DMS53 treated with DMSO at 0.1 percent for 48 hours (cell line): ENCODE measurements around the gene GPAM.
A peak's percentile ranks its signal among the peaks of the same experiment; 100 is the strongest.
"Not testable (repeated sequence)": the region's sequence is repeated elsewhere in the genome, so short reads cannot be mapped to it uniquely, and the experiment has no call there.

Source experiments
- DNase-seq: peaks from one replicate; lab custom pipeline; 2025; ENCODE audit not compliant: unreplicated experiment; lab: John Stamatoyannopoulos, UW

The GPAM gene, protein sequence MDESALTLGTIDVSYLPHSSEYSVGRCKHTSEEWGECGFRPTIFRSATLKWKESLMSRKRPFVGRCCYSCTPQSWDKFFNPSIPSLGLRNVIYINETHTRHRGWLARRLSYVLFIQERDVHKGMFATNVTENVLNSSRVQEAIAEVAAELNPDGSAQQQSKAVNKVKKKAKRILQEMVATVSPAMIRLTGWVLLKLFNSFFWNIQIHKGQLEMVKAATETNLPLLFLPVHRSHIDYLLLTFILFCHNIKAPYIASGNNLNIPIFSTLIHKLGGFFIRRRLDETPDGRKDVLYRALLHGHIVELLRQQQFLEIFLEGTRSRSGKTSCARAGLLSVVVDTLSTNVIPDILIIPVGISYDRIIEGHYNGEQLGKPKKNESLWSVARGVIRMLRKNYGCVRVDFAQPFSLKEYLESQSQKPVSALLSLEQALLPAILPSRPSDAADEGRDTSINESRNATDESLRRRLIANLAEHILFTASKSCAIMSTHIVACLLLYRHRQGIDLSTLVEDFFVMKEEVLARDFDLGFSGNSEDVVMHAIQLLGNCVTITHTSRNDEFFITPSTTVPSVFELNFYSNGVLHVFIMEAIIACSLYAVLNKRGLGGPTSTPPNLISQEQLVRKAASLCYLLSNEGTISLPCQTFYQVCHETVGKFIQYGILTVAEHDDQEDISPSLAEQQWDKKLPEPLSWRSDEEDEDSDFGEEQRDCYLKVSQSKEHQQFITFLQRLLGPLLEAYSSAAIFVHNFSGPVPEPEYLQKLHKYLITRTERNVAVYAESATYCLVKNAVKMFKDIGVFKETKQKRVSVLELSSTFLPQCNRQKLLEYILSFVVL

DNA sequence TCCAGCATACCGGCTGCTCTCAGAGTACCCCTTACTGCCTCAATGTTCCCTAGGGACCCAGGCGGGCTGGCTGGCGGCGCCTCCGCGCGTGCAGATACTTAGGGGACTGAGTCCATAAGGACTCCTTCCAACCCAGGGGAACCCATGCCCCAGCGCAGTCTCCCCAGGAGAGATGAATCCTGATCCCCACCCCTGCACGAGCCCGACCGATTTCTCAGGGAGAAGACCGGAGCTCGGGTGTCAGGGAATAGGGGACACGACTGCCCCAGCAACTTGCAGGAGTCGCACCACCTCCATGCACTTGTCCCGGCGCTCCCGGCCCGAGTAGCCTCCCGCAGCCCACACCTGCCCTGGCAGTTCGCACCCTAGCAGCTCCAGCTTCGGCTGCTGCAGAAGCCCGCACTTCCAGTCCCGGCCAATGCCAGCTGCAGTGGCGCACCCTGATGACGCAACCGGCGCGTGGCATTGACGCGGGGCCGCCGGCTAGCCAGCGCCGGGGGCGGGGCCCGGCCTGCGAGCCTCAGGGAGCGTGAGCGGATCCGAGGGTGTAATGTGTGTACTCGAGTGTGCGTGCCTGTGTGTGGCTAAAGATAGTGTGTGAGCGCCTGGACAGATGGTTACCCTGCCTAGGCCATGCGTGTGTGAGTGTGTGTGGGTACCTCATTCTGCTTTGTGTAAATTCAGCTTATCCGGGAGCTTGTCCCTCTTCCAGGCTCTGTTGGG lies at the start of gene GPAM:
Gene GPAM, minus strand, starts transcription at position 437 of the 723 bp plus-strand sequence. CDS start 1,981 bp downstream, outside the sequence.
- DNase-seq = peak; percentile 80

- DNase-seq = peak; percentile 44
Measured at GRCh38 chr10:112232670-112233069, 49.1 kb upstream of the GPAM start.

DNA sequence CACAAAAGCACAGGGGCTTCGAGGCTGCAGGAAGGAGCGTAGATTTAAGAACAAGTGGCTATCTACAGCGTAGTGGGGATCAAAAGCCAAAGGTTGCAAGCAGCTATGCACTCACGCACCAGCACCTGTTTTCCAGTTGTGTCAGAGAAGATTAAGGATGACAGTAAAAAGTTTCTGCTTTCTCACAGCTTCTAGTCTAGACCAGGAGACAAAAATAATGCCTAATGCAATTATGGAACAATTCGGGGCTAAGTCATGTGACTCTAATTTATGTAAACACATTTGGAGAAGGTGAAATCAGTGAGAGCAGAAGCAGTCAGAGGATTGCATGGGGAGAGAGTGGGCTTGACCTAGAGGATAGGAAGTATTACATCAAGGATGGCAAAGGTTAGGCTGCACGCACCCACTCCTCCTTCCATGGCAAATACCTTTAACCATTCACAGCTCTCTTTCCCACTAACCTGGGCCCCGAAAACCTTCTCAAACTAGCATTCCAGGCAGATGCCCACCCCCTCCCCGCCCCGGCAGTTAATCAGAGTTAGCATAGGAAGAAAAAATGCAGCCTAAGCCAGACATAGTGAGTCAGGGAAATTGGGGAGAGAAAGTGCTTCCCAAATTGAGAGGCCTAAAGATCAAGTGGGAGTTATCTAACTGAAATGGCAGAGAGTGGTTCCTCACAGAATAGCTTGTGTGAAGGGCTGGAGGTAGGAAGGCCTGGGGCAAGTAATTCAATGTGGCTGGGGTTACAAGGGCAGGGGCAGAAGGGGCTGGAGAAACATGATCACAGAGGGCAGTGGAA lies 48.2 kb upstream of the GPAM start:
- no peak for DNase-seq

DNA sequence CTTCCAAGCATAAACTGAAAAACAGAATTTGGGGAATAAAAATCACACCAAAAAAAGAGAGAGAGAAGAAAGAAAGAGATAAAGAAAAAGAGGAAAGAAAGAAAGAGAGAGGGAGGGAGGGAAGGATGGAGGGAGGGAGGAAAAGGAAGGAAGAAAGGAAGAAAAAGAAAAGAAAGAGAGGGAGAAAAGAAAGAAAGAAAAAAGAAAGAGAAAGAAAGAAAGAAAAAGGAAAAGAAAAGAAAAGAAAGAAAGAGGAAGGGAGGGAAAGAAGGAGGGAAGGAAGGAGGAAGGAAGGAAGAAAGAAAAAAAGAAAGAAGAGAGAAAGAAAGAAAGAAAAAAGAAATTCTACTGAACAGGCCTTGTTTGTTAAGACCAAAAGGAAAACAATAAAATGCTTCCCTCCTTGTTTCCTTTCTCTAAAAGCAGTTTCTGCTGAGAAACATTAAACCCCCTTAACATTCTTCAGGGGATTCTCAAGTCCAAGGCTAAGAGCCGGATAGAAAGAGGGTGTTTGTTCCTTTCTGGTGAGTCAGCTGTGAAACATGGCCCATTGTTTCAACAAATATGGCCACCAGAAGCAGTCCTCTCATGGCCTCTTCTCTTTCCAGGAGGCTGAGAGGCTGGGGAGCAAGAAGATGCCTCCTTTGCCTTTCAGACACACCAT lies 46.9 kb upstream of the GPAM start:
- DNase-seq = no peak

GRCh38 chr10:112229901-112230300 lies 46.3 kb upstream of the GPAM start:
- no peak for DNase-seq

DNA sequence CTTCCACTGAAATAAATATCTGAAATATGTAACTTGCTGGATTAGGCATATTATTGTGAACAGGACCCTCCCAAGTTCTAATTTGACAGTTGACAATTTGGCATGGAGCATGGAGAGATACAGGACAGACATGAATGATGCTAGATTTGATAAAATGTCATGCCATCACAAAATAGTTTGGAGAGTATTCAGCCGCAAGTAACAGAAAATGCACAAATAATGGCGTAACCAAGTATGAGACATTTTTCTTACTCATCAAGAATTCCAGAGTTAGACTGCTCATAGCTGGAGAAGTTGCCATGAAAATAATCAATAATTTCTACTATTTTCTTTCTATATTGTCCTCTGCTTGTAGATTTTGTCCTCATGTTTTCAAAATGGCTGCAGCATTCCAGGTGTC lies 45.5 kb upstream of the GPAM start:
- DNase-seq = no peak

DNA sequence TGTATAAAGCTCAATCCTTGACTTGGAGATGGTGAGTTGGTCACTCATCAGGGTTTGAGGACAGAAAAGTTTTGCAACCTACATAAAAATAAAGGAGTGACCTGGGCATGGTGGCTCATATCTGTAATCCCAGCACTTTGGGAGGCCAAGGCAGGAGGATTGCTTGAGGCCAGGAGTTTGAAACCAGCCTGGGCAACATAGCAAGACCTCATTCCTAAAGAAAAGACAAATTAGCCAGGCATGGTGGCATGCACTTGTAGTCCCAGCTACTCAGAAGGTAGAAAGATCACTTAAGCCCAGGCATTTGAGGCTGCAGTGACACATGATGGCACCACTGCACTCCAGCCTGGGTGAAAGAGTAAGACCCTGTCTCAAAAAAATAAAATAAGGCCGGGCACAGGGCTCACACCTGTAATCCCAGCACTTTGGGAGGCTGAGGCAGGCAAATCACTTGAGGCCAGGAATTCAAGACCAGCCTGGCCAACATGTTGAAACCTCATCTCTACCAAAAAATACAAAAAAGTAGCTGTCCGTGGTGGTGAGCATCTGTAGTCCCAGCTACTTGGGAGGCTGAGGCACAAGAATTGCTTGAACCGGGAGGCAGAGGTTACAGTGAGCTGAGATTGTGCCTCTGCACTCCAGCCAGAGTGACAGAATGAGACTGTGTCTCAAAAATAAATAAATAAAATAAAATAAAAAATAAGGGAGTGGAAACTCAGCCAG lies 45.0 kb upstream of the GPAM start:
- not testable (repeated sequence) for DNase-seq

GRCh38 chr10:112227331-112227987 lies 43.9 kb upstream of the GPAM start:
- DNase-seq = no peak

- DNase-seq = no peak
Measured at GRCh38 chr10:112226439-112227248, 43.1 kb upstream of the GPAM start.

- DNase-seq = no peak
Measured at GRCh38 chr10:112225771-112226438, 42.3 kb upstream of the GPAM start.

DNA sequence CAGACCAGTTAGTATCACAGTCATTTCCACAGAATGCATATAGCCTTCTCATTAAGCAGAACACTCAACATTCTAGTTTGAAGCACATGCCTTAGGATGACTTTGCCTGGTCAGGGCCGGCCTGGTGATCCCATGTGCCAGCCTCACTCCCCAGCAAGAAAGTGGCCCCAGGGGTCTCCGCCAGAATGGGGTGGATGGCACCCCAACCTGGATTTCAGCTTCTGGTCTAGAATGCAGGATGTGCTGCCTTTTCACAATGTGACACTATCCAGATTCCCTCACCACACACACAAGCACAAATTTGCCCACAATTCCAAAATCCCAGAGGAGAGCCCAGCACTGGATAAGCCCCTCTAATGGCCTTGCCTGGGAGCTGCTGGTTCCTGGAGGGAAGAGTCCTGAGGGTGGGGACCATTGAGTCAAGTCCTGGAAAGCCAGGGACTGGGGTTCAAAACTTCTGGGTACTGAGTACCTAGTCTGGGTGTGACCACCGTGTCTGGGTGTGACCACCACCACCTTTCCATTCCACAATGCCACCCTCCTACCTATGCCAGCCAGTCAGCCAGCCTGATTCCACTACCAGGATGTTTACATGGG lies 41.5 kb upstream of the GPAM start:
- DNase-seq = no peak

DNA sequence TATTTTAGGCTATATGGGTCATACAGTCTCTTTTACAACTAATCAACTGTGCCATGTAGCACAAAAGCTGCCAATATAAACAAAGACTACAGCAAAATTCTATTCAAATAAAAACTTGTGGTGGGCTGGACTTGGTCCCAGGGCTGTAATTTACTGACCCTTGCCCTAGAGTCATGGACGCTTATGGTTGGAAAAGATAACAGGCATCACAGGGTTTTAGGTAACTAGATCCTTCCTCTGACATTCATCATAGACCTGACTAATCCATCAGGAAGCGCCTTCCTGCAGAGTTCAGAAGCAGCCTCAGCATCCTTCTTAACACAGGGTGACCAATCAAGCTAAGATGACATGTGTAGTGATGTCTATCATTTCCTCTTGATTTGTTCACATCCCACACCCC lies 40.2 kb upstream of the GPAM start:
- no peak for DNase-seq

DNA sequence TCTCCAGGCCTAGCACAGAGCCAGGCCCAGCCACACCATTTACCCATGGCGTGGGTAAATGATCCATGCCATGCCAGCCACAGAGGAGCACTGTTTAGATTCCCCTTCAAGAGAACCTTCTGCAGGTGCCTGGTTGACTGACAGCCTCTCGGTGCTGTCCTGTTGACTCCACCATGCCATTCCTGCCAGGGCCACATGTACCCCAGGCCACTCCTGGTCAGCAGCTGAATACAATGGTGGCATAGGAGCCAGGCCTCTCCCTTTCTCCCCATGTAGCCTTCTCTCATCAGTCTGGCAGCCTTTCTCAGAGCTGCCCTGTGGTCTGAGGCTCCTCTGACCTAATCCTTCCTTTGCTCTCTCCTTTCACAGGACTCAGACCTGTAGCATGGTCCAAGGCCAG lies 39.2 kb upstream of the GPAM start:
- no peak for DNase-seq

DNA sequence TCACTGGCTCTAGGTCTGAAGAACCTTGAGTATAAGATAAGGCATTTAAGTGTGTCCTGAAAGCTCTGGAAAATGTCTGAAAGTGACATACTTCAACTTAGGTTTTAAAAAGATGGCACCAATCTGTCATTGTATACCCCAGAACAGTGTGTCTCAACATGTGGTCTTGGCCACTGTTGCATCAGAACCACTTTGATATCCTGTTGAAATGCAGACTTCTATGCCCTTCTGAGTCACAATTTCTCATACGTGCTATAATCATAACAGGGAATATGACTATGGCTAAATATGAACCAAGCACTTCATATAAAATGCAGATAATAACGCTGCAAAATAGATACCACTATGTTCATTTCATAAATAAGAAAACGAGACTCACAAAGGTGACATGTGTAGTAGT lies 38.0 kb upstream of the GPAM start:
- no peak for DNase-seq

- no peak for DNase-seq
Measured at GRCh38 chr10:112218960-112219359, 35.4 kb upstream of the GPAM start.

- no peak for DNase-seq
Measured at GRCh38 chr10:112218036-112218390, 34.4 kb upstream of the GPAM start.

DNA sequence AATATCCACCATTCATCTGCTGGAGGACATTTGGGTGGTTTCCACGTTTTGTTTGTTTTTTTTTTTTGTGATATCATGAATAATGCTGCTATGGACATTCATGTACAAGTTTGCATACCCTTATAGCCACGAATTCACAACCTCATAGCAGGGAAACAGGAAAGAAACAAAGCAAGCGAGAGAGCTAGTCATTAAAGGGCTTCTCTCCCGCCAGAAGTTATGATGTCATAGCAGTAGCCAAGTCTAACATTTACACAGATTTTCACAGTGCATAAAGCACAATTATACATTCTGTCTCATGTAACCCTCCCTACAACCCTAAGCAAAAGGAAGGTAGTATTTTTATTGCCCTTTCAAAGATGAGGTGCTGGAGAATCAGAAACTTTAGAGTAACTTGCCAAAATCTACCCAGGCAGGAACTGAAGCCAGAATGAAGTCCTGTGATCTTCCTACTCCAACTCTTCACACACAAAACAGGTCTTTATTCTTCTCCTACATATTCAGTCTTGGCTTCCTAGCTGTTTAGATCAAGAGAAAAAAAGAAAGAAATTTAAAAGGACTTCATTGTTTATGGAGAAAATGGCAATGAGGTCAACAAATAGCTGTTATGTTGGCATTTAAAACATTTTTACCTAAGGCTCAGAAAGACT lies 33.9 kb upstream of the GPAM start:
- no peak for DNase-seq
